K562 (cell line): Measurements from ENCODE around the gene NELL1. TPM values are rescaled to one million over a fixed set of nuclear protein-coding genes. Genes with fewer than 3 reads are reported as not detected.

Experiments
- ATAC-seq: fragments of 200-7000 bp; cut with Tn5 transposase; 3 replicates; pipeline ENCODE4 v1.9.1; 2020; ENCODE audit warnings: moderate library complexity
- BruUV-seq: library from RNA; stranded (reverse); fragments of 400-500 nt; replicated peaks from 2 replicates; lab custom pipeline; 2021; lab: Mats Ljungman, UMichigan
- CTCF ChIA-PET: fragments of 300-600 bp; formaldehyde crosslinking; extraction: SDS; loops from one replicate; lab custom pipeline; 2021; ENCODE audit warnings: low intra/inter-chr PET ratio; lab: Yijun Ruan, JAX
- POLR2A ChIA-PET: fragments of 300-600, 350-650 bp; sonication (Branson Sonifier 250); formaldehyde crosslinking; extraction: SDS; loops from one replicate; lab custom pipeline; 2021; ENCODE audit warnings: antibody characterized with exemption, inconsistent platforms; lab: Yijun Ruan, JAX
- DNase-seq, 4 experiments: peaks; one replicate each; pipeline versions ENCODE4 v3.0.0 to v3.0.0-alpha.2; 2011 to 2018; ENCODE audit warnings: low spot score in 3 of 4, mixed read lengths in 3 of 4; ENCODE audit errors: extremely low read depth in 1 of 4
- FAIRE-seq: peaks from 2 replicates; lab custom pipeline; 2011; peaks lifted over from hg19 to GRCh38; lab: Jason Lieb, UNC
- H2AFZ ChIP-seq: 2 replicates; pipeline ENCODE4 v1.6.0; 2011; ENCODE audit warnings: low read depth, low read length, control low read depth, inconsistent platforms
- H3K27ac ChIP-seq: fragments of 200-600 bp; 3 replicates; pipeline ENCODE4 v1.8.0; 2011; ENCODE audit warnings: low read depth, mild to moderate bottlenecking, control low read depth, inconsistent platforms, low read length, moderate library complexity, mixed read lengths; ENCODE audit errors: extremely low read depth
- H3K27me3 ChIP-seq, 2 experiments: fragments of 300-600 bp in 1 of 2; 2 replicates in 1 of 2; 3 replicates in 1 of 2; pipeline versions ENCODE4 v1.6.0 to v1.8.0; 2011; ENCODE audit warnings: inconsistent platforms in 2 of 2, low read length in 2 of 2, mild to moderate bottlenecking in 1 of 2, mixed read lengths in 1 of 2, moderate library complexity in 1 of 2; ENCODE audit not compliant: control insufficient read depth in 2 of 2, insufficient read depth in 2 of 2
- H3K36me3 ChIP-seq: fragments of 300-600 bp; 3 replicates; pipeline ENCODE4 v1.8.0; 2011; ENCODE audit warnings: mild to moderate bottlenecking, low read length, inconsistent platforms; ENCODE audit not compliant: control insufficient read depth, insufficient read depth
- H3K4me1 ChIP-seq, 2 experiments: fragments of 200-600 bp in 1 of 2; replicated peaks in 1 of 2; 2 replicates in 1 of 2; 3 replicates in 1 of 2; pipeline versions ENCODE4 v1.5.1 to v1.8.0; 2011; ENCODE audit warnings: inconsistent platforms in 2 of 2, low read length in 2 of 2, mild to moderate bottlenecking in 1 of 2, mixed read lengths in 1 of 2, moderate library complexity in 1 of 2; ENCODE audit not compliant: control insufficient read depth in 2 of 2, insufficient read depth in 2 of 2
- H3K4me2 ChIP-seq: 2 replicates; pipeline ENCODE4 v1.6.1; 2011; ENCODE audit warnings: low read length, control low read depth, inconsistent platforms, mixed read lengths; ENCODE audit not compliant: insufficient read depth
- H3K4me3 ChIP-seq: fragments of 200-600 bp; sonication (generic), shearing (Covaris generic); 2 replicates; pipeline ENCODE4 v1.5.1; 2016; ENCODE audit warnings: control low read depth, inconsistent platforms
- H3K79me2 ChIP-seq: fragments of 200-600 bp; 3 replicates; pipeline ENCODE4 v1.8.0; 2011; ENCODE audit warnings: low read length, inconsistent platforms; ENCODE audit not compliant: control insufficient read depth, insufficient read depth
- H3K9ac ChIP-seq, 2 experiments: 2 replicates each; pipeline versions ENCODE4 v1.6.0 to v1.6.1; 2011; ENCODE audit warnings: low read depth in 2 of 2, low read length in 2 of 2, control low read depth in 1 of 2, inconsistent platforms in 1 of 2, mild to moderate bottlenecking in 1 of 2, mixed read lengths in 1 of 2; ENCODE audit not compliant: insufficient read depth in 1 of 2
- H3K9me1 ChIP-seq: one replicate; pipeline ENCODE4 v1.6.0; 2011; ENCODE audit warnings: inconsistent platforms, mild to moderate bottlenecking, low read length, moderate library complexity; ENCODE audit not compliant: control insufficient read depth, insufficient read depth
- H3K9me3 ChIP-seq: replicated peaks from 2 replicates; pipeline ENCODE4 v1.5.1; 2011; ENCODE audit warnings: low read depth, low read length, inconsistent platforms; ENCODE audit not compliant: control insufficient read depth, insufficient read depth
- H4K20me1 ChIP-seq: replicated peaks from 2 replicates; pipeline ENCODE4 v1.6.1; 2011; ENCODE audit warnings: low read length, inconsistent platforms, mixed read lengths; ENCODE audit not compliant: control insufficient read depth, insufficient read depth
- ATF4 ChIP-seq: fragments of 450-650 bp; formaldehyde crosslinking; IDR thresholded peaks from 2 replicates; pipeline ENCODE4 v1.4.0; 2022; ENCODE audit warnings: mild to moderate bottlenecking, moderate library complexity
- CTCF ChIP-seq, 3 experiments: IDR thresholded peaks in 2 of 3; conservative IDR thresholded peaks in 1 of 3; 2 replicates each; pipeline ENCODE4 v1.5.1; 2011 to 2012; ENCODE audit warnings: low read length in 3 of 3, mild to moderate bottlenecking in 3 of 3, control low read depth in 2 of 3, improper control_type of control experiment in 1 of 3, inconsistent platforms in 1 of 3, low read depth in 1 of 3, mixed read lengths in 1 of 3, moderate library complexity in 1 of 3; ENCODE audit not compliant: insufficient read depth in 2 of 3
- FOXK2 ChIP-seq, 2 experiments: fragments of 450-650 bp; IDR thresholded peaks in 1 of 2; conservative IDR thresholded peaks in 1 of 2; 2 replicates each; pipeline ENCODE4 v1.6.1; 2016; ENCODE audit warnings: low read depth in 2 of 2, mild to moderate bottlenecking in 1 of 2
- NFRKB ChIP-seq: fragments of 450-650 bp; IDR thresholded peaks from 2 replicates; pipeline ENCODE4 v1.6.1; 2016; ENCODE audit warnings: low read depth
- NR4A1 ChIP-seq, 2 experiments: fragments of 250-450 bp in 1 of 2; fragments of 450-650 bp in 1 of 2; sonication (Bioruptor Pico) in 1 of 2; IDR thresholded peaks; 2 replicates each; pipeline versions ENCODE4 v1.4.0 to v1.6.1; 2016 to 2020; ENCODE audit warnings: mild to moderate bottlenecking in 2 of 2, missing compliant biosample characterization in 1 of 2, missing genetic modification characterization in 1 of 2, moderate library complexity in 1 of 2
- RAD21 ChIP-seq, 2 experiments: fragments of 250-450 bp in 1 of 2; fragments of 450-650 bp in 1 of 2; sonication (Bioruptor Pico) in 1 of 2; formaldehyde crosslinking in 1 of 2; IDR thresholded peaks in 1 of 2; conservative IDR thresholded peaks in 1 of 2; 2 replicates each; pipeline versions ENCODE4 v1.4.0 to v1.8.0; 2020 to 2022; ENCODE audit warnings: mild to moderate bottlenecking in 2 of 2, moderate library complexity in 1 of 2
- RBM39 ChIP-seq: fragments of 200-400 bp; formaldehyde crosslinking; optimal IDR thresholded peaks from 2 replicates; pipeline ENCODE3; 2018; ENCODE audit warnings: low read depth, low read length
- THRA ChIP-seq: fragments of 450-650 bp; IDR thresholded peaks from 2 replicates; pipeline ENCODE4 v1.6.1; 2017; ENCODE audit warnings: mild to moderate bottlenecking, moderate library complexity
- ZBTB2 ChIP-seq: fragments of 450-650 bp; IDR thresholded peaks from 2 replicates; pipeline ENCODE4 v1.6.1; 2016; ENCODE audit warnings: antibody characterized with exemption
- WGBS: fragments of 100-300 bp; shearing (Covaris generic); methylation state at CpG from one replicate; pipeline ENCODE4 v1.1.6; 2016; ENCODE audit warnings: low coverage, mixed read lengths; ENCODE audit not compliant: insufficient coverage; ENCODE audit errors: missing lambda C conversion rate; 5-methylcytosine and 5-hydroxymethylcytosine counted together
- in situ Hi-C: fragments of 300-500 bp; cut with MboI; formaldehyde crosslinking; loops from 4 replicates; pipeline ENCODE4 v1.15.0; 2018; ENCODE audit warnings: inconsistent platforms, mixed read lengths
- intact Hi-C: fragments of 100-400 bp; cut with micrococcal nuclease; formaldehyde crosslinking; loops from 2 replicates; pipeline ENCODE4 v1.14.2; 2022
- polyA plus RNA-seq, 8 experiments: library from polyadenylated mRNA; depleted of rRNA in 4 of 8; stranded (reverse) in 5 of 8; unstranded in 3 of 8; fragments of >200 nt; fragmentation: Nextera tagmentation in 2 of 8; fragmentation: Illumina TruSeq in 1 of 8; extraction: Ambion mirVana in 2 of 8; extraction: Trizol in 1 of 8; gene quantifications; 2 replicates each; pipeline versions ENCODE4 v1.2.1 to v1.2.3, GENCODE V29; 2011 to 2014; ENCODE audit warnings: inconsistent platforms in 1 of 8, missing spikeins in 1 of 8
- total RNA-seq, 7 experiments: library from RNA; depleted of rRNA in 6 of 7; stranded (reverse); fragments of >200 nt in 6 of 7; fragmentation: Illumina TruSeq in 2 of 7; extraction: Trizol in 2 of 7; gene quantifications; 2 replicates each; pipeline versions ENCODE4 v1.2.1 to v1.2.3, GENCODE V29; 2011 to 2021; ENCODE audit warnings: low replicate concordance in 1 of 7

The NELL1 gene
- total and polyA plus RNA-seq, 9 of the 15 experiments (the other 6 are each of a cell fraction or from before 2014, with no cell fraction given): not detected

GRCh38 chr11:21511835-21512440 lies 842.6 kb downstream of the NELL1 start:
- FAIRE-seq: no peak
- H3K9me1 ChIP-seq: no peaks in the 10 kb centered on the region
- POLR2A ChIA-PET: no interaction called here
- H2AFZ ChIP-seq: no peak overlapping the region
- no peaks in the 10 kb centered on the region for H3K79me2 ChIP-seq
- 0% methylated on average over 2 of the region's 2 CpGs for WGBS
- H3K36me3 ChIP-seq: no peaks in the 10 kb centered on the region
- no peaks in the 10 kb centered on the region for H3K9me3 ChIP-seq
- no peak overlapping the region for H3K4me3 ChIP-seq
- BruUV-seq: no TSS peak
- CTCF ChIA-PET: no interaction called here
- intact Hi-C loops: loop anchor here (1.0 kb wide), 1 partner anchor 864 kb away; no protein-coding TSS in a partner anchor
- in situ Hi-C loops: loop anchor here (10.0 kb wide), 1 partner anchor 857 kb away; no protein-coding TSS in a partner anchor
- TF ChIP-seq ATF4 (CRISPR knock-in tag) (no peak), FOXK2 (conservative IDR thresholded peaks at IDR 0.05 in 1 of 2, IDR thresholded peaks at IDR 0.05 in 1 of 2; ENCODE audit: low read depth in 2 of 2) (no peak), RBM39 (no peak), NFRKB (no peak), CTCF (IDR thresholded peaks at IDR 0.05 in 2 of 3, conservative IDR thresholded peaks at IDR 0.05 in 1 of 3; ENCODE audit: insufficient read depth in 2 of 3, low read depth in 1 of 3, low read length in 3 of 3) (peak; percentile 26 to 44 (median 43); a peak in 4 of 6 replicates), RAD21 (CRISPR knock-in tag; conservative IDR thresholded peaks at IDR 0.05 in 1 of 2, IDR thresholded peaks at IDR 0.05 in 1 of 2) (peak in 1 of 2 experiments; percentile 42; a peak in 3 of 4 replicates), THRA (no peak), ZBTB2 (no peak), NR4A1 (CRISPR knock-in tag; IDR thresholded peaks at IDR 0.05) (no peak), NR4A1 (tag; IDR thresholded peaks at IDR 0.05) (no peak)
- H4K20me1 ChIP-seq: no peaks in the 10 kb centered on the region
- H3K27ac ChIP-seq: no peak overlapping the region
- no peak overlapping the region for H3K4me2 ChIP-seq
- peak; percentile 46; the same call in 1 of the 3 replicates for ATAC-seq
- H3K4me1 ChIP-seq: no peaks in the 10 kb centered on the region
- peak; percentile 28 to 44 (median 29) for DNase-seq
- no peaks in the 10 kb centered on the region for H3K27me3 ChIP-seq
- no peak overlapping the region for H3K9ac ChIP-seq
